Measurements from ENCODE around the gene DTX3. TPM values are rescaled to one million over a fixed set of nuclear protein-coding genes. Genes with fewer than 3 reads are reported as not detected.

DTX3 gene
- total RNA-seq, 1 donor from 2014 or later = 25.7 TPM

- intact Hi-C loops (cut with micrococcal nuclease) = no loop called here
Observed at GRCh38 chr12:57618966-57619433, 14.4 kb downstream of the DTX3 start.

- intact Hi-C loops (cut with micrococcal nuclease) = loop anchor here (2.0 to 5.0 kb wide), 2 partner anchors 99 to 142 kb away; partner anchors contain the start of genes ARHGAP9 and DDIT3
Observed at GRCh38 chr12:57619434-57620244, 15.0 kb downstream of the DTX3 start.

GRCh38 chr12:57620245-57620935 is 15.8 kb downstream of the DTX3 start:
- intact Hi-C loops (cut with micrococcal nuclease) = loop anchor here (2.0 to 5.0 kb wide), 2 partner anchors 100 to 143 kb away; partner anchors contain the start of genes ARHGAP9 and DDIT3

GRCh38 chr12:57620936-57621496 is 16.4 kb downstream of the DTX3 start:
- intact Hi-C loops (cut with micrococcal nuclease) = loop anchor here (1.0 to 5.0 kb wide), 5 partner anchors 12 to 162 kb away; partner anchors contain the start of genes ARHGAP9, B4GALNT1, DDIT3 and GLI1

GRCh38 chr12:57621497-57622292 is 17.1 kb downstream of the DTX3 start:
- intact Hi-C loops (cut with micrococcal nuclease) = loop anchor here (1.0 to 5.0 kb wide), 5 partner anchors 12 to 162 kb away; partner anchors contain the start of genes ARHGAP9, B4GALNT1, DDIT3 and GLI1

- intact Hi-C loops (cut with micrococcal nuclease) = loop anchor here (5.0 kb wide), 1 partner anchor 145 kb away; the partner anchor contains the start of gene ARHGAP9
Observed at GRCh38 chr12:57622293-57623245, 17.9 kb downstream of the DTX3 start.

GRCh38 chr12:57623385-57623784 is 18.8 kb downstream of the DTX3 start:
- intact Hi-C loops (cut with micrococcal nuclease) = loop anchor here (5.0 kb wide), 1 partner anchor 146 kb away; the partner anchor contains the start of gene ARHGAP9

- intact Hi-C loops (cut with micrococcal nuclease) = loop anchor here (5.0 kb wide), 1 partner anchor 147 kb away; the partner anchor contains the start of gene ARHGAP9
Observed at GRCh38 chr12:57623811-57624390, 19.3 kb downstream of the DTX3 start.

GRCh38 chr12:57624441-57625220 is 20.0 kb downstream of the DTX3 start:
- intact Hi-C loops (cut with micrococcal nuclease) = loop anchor here (5.0 kb wide), 1 partner anchor 147 kb away; the partner anchor contains the start of gene ARHGAP9

GRCh38 chr12:57625261-57626032 is 20.8 kb downstream of the DTX3 start:
- intact Hi-C loops (cut with micrococcal nuclease) = no loop called here

GRCh38 chr12:57626111-57626920 is 21.7 kb downstream of the DTX3 start:
- intact Hi-C loops (cut with micrococcal nuclease) = no loop called here

- intact Hi-C loops (cut with micrococcal nuclease) = no loop called here
Observed at GRCh38 chr12:57626921-57627445, 22.4 kb downstream of the DTX3 start.

GRCh38 chr12:57627501-57628279 is 23.1 kb downstream of the DTX3 start:
- intact Hi-C loops (cut with micrococcal nuclease) = no loop called here

- intact Hi-C loops (cut with micrococcal nuclease) = no loop called here
Observed at GRCh38 chr12:57628280-57629191, 23.9 kb downstream of the DTX3 start.
